ENCODE measurements around the gene FBXO34.

- no peak for TF ChIP-seq CTCF (IDR thresholded peaks at IDR 0.05)
- TF ChIP-seq POLR2A (IDR thresholded peaks at IDR 0.05) = no peak
Observed at GRCh38 chr14:55301437-55302121, 30.4 kb downstream of the FBXO34 start.
